Raji (cell line): ENCODE measurements around the gene KANSL1.

Source experiments
- POLR2A ChIP-seq: IDR thresholded peaks from 2 replicates; pipeline ENCODE4 v1.6.1; 2011; ENCODE audit warnings: low read depth, low read length, control low read depth; ENCODE audit not compliant: insufficient read depth

KANSL1 gene

DNA sequence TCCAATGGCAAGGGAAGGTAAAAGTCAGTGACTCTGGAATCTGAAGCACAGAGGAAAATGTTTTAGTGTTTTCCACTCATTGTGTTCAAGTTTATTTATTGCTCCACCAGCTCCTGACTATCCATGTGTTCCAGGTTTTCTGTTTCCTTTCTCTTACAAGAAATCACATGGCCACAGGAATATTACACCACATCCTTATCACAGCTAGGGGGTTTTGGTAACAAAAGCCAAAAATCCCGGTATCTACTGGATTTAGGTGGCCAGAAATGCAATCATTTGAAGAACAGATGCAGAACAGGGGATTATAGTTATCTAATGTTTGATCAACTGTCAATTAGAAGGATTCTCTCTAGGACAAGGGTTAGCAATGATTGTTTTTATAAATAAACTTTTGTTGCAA lies 146.3 kb downstream of the KANSL1 start:
- no peak for TF ChIP-seq POLR2A

- TF ChIP-seq POLR2A: no peak
Observed at GRCh38 chr17:46045639-46046038, 147.6 kb downstream of the KANSL1 start.

DNA sequence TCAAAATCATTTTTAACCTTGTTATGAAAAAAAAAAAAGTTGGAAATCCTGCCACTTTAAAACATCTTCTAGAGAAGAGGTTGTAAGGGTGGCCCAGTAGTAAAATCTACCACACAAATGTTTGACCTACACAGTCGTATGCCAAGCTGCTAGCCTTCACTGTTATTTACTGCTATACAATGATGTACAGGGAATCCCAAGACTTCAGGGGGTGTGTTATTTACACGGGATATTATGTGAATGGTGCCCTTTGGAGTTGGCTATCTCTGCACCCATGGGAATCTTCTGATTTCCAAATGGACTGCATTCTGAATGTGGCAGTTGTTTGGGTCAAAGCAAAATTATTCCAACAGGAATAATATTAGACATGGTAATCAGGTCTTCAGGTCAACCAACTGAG lies 148.2 kb downstream of the KANSL1 start:
- TF ChIP-seq POLR2A: no peak

GRCh38 chr17:46044286-46044928 lies 148.8 kb downstream of the KANSL1 start:
- TF ChIP-seq POLR2A: no peak

DNA sequence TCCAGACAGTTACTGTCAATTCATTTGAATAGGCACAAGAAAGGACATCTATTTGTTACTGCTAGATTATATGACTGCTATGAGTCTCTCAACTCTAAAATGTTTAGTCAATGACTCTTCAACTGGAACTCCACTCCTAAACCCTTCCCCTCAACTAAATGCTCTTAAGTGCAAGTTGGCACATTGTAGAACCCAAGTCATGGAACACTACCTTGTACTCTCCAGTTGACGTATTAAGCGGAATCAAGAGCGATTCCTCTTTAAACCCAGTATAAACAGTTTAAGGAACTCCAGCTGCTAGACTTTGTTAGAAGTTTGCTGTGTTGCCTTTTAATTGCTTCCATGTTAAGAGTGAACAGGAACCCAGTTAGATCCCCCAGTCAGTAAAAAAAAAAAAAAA lies 149.6 kb downstream of the KANSL1 start:
- TF ChIP-seq POLR2A: no peak

DNA sequence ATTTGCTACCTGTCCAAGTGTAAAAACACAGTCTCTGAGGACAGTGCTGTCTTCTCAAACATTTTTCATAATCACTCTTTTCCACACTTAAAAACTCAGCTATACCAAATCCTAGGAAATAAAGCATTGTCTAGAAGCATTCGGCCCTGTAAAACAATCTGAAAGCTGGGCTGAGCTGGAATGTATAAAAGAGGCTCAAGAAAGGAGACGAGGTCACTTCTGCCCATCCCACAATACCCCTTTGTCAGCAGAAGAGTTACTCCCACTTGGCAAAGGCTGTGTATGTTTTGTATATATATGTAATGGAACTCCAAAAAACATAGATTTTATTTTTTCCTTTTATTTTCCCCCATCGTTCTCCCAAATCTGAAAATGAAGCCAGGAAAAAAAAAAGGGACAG lies 150.3 kb downstream of the KANSL1 start:
- no peak for TF ChIP-seq POLR2A

- no peak for TF ChIP-seq POLR2A
Observed at GRCh38 chr17:46042246-46042645, 151.0 kb downstream of the KANSL1 start.

- TF ChIP-seq POLR2A: no peak
Observed at GRCh38 chr17:46039592-46040186, 153.5 kb downstream of the KANSL1 start.

- TF ChIP-seq POLR2A: no peak
Observed at GRCh38 chr17:46038937-46039336, 154.3 kb downstream of the KANSL1 start.

DNA sequence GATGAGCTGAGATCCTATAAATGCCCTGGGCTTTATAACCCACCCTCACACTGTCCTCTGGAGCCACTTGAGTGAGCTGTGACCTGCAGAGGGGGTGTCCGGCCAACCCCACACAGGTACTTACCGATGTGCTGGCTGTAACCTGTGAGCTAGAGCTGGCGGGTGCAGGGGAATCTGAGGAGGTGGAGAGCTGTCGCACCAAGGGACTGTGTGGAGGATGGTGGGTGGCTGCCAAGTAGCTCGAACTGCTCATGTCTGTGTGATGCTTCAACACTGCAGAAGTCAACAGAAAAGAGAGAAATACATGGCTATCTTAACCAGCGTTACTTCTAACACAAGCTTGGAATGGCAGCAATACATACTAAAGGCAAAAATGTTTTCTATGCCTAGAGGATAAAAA lies 154.8 kb downstream of the KANSL1 start:
- TF ChIP-seq POLR2A: no peak

DNA sequence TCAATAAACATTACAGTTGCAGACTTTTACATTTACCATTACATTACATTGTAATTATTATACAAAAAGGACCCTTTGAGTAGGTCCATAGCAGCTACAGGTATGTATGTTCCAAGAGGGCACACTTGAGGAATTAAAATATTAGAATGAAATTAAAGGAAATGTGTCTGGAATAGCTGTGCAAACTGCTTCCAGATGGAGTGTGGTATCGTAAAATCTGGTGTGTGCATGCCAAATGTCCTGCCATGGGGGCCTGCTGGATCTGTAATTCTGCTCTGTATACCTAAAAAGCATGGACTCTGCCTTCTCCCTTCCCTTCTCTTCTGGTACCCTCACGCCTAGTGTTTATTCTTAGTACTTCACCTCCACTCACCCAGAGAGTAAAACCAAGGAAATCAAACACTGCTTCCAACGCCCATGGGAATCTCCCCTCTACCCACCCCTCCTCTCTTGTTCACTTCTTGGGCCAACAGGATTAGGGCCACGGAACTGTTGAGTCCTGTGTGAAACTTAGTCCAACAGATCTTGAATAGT lies 155.4 kb downstream of the KANSL1 start:
- TF ChIP-seq POLR2A: no peak

GRCh38 chr17:46036491-46036890 lies 156.7 kb downstream of the KANSL1 start:
- TF ChIP-seq POLR2A: no peak

GRCh38 chr17:46035112-46035818 lies 158.0 kb downstream of the KANSL1 start:
- no peak for TF ChIP-seq POLR2A

- no peak for TF ChIP-seq POLR2A
Observed at GRCh38 chr17:46033392-46033791, 159.8 kb downstream of the KANSL1 start.

DNA sequence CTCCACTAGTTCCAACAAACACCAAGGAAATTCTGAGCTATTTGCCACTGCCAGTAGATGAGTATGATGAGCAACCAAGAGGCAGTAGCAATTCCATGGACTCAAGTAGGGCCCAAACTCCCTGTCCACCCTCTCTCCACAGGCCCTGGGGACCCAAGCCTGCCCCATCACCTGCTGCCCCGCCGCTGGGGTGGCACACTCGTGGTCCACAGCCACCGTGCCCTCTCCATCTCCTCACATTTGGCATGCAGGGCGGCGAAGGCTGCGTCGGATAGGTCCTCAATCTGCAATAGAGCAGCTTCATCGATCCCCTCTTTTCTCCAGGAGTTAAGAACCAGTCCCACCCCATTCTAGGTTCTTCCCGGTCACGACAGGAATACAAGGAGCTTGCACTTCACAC lies 160.3 kb downstream of the KANSL1 start:
- TF ChIP-seq POLR2A: no peak

- no peak for TF ChIP-seq POLR2A
Observed at GRCh38 chr17:46031920-46032319, 161.3 kb downstream of the KANSL1 start.

DNA sequence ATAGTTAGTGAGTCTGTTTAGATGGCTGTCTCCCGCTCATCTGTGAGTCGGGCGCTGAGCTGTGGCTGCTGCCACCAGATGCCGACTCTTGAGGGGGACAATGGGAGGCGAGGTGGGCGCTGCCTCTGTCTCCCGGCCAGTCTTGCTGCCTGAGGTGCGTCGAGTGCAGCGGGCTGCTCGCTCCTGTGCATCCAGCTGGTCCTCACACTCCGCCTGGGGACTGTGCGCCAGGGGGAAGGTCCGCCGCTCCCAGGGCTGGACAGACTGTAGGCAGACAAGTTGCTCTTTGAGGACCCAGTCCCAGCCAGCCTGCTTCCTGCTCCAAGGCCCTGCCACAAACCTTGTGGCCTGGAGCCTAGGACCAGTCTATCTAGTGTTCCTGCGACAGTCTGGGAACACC lies 161.8 kb downstream of the KANSL1 start:
- TF ChIP-seq POLR2A: no peak

DNA sequence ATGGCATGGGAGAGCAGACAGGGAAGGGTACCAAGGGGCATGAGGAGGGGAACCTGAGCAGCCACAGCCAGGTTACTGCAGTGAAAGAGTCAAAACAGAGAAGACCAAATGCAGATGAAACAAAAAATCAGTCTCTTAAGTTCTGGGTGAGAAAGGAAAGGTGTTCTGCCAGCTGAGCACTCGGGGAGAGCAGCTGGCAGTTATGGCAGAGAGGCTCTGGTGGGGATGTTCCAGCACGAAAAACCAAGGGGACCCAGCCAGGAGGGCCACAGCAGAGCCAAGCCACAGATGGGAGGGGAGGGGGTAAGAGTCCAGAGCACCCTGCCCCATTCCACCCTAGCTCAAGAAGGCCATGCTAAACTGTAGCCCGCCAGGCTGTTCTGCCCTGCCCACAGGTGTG lies 162.5 kb downstream of the KANSL1 start:
- TF ChIP-seq POLR2A: no peak
